B cell (primary cell): ENCODE data around the gene RPTOR.

Experiments
- CTCF ChIP-seq: fragments of 200-600 bp; IDR thresholded peaks from one replicate; pipeline ENCODE4 v1.8.0; 2022; ENCODE audit warnings: antibody characterized with exemption, mild to moderate bottlenecking
- EZH2 ChIP-seq: IDR thresholded peaks from 2 replicates; pipeline ENCODE4 v1.6.1; 2012; ENCODE audit warnings: borderline replicate concordance, low read depth, mild to moderate bottlenecking, moderate library complexity, low read length; ENCODE audit not compliant: insufficient read depth, poor library complexity, severe bottlenecking

GRCh38 chr17:80892900-80893603 is 348.4 kb downstream of the RPTOR start:
- no peak for TF ChIP-seq CTCF
- TF ChIP-seq EZH2: no peak
